Nucleus accumbens (tissue), 56 donors: ENCODE results near the gene GZMB.
"Not testable (repeated sequence)": the region's sequence is repeated elsewhere in the genome, so short reads cannot be mapped to it uniquely, and the experiment has no call there.

Source experiments
- DNase-seq, 56 donors: peaks; one replicate each; lab custom pipeline; 2025; lab: John Stamatoyannopoulos, UW

The GZMB gene

GRCh38 chr14:24632336-24632735 lies 1.7 kb downstream of the GZMB start:
- peak in 1 of 56 donors; percentile 10 for DNase-seq

DNA sequence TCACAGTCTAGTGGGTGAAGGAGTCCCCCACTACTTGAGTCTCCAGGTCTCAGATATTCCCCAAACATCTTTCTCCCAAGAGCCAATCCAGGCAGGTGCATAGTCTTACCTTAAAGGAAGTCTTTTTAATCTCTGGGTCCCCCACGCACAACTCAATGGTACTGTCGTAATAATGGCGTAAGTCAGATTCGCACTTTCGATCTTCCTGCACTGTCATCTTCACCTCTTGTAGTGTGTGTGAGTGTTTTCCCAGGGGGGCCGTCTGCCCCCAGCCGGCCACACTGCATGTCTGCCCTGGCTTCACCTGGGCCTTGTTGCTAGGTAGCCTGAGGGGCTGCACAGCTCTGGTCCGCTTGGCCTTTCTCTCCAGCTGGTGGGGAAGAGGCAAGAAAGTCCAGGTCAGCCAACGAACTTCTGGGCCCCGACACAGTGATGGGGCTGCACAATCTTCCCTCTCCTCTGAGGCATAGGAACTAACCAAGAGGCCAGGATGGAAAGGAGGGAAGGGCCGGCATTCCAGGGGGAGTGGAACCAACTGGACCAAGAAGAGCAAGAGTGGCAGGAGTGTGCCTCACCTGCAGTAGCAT lies 2.1 kb downstream of the GZMB start:
- DNase-seq: peak in 1 of 56 donors; percentile 32

- no peak for DNase-seq
These were observed 3.0 kb downstream of the GZMB start for GRCh38 chr14:24630872-24631477.

GRCh38 chr14:24630087-24630871 lies 3.7 kb downstream of the GZMB start:
- no peak for DNase-seq

GRCh38 chr14:24629521-24629920 lies 4.5 kb downstream of the GZMB start:
- no peak for DNase-seq

DNA sequence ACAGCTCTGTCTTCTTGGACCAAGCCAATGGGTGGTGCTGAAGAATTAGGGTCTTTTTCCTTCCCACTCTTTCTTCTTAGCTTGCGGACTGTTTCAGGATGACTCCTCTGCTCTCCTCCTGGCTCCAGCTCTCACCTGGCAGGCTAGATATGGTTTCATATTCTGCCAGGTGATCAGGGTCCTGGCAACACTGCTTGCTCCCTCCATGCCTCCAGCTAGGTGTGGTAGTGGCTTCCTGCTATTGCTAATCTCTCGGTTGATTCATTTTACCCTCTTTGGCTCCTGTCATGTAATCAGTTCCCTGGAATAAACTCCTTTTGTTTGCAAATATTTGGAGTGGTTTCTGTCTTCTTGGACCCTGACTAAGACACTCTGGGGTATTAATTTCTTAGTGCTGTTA lies 20.2 kb downstream of the GZMB start:
- DNase-seq: no peak

DNA sequence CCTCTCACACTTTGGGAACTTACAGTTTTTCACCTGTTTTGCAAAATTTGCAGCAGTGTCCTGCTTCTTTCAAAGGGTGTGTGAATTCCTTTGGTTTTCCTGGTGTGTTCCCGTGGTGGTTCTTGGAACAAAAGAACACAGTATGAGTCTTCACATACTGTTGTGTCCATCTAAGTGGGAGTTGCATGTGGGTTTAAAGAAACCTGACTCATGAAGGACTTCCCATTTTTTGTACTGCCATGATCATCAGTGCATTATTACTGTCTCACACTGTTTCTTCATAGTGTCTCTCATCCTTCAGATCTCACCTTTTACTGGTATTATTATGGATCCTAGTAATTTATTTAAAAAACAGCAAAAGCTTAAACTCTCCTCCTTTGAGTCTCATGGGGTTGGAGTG lies 20.7 kb downstream of the GZMB start:
- DNase-seq: no peak

DNA sequence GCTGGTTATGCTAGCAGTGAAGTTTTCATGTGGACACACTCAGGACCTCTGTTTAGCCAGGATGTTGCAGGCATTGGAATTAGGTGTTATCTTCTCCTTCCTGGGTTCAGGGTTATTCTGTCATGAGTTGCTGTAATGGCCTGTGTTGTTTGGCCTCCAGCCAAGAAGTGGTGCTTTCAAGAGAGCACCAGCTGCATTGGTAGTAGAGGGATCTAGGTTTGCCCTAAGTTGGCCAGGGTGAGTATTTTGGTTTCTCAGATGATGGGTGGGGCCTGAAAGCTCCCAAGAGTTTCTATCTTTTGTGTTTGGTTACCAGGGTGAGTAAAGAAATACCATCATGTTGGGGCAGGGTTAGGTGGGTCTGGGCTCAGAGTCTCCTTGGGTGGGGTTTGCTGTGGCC lies 21.8 kb downstream of the GZMB start:
- no peak for DNase-seq

DNA sequence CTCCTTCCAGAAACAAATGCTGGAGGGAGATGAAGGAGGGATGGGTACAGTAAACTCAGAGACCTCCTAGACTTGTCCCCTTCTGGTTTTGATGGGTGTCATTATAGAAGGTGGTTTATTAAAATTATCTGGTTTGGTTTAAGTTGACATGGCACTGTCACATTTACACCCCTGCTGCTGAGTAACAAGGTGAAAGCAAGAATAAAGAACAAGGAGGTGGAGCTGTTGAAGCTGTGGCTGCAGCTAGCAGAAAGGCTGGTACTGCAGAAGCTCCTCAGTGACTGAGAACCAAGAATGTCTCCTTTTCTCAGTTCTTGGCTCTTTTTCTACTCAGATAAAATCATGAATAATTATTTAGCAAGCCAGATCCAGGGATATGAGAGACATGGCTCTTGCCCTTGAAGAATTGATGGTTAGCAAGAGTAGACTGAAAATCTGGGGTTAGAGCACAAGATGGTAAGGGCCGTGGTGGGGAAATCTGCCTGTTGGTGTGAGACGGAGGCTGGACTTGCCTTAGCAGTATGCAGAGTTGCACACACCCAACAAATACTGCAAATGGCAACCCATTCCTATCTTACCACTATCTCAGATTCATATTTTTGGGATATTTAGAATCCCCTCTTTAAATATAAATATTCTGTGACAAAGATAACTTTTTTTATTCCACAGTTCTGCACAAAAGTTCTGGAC lies 24.2 kb downstream of the GZMB start, which contains the start of gene GZMH:
GZMH (minus strand) TSS at position 31 of the 690 bp plus-strand sequence. CDS start 72 bp downstream, outside the sequence.
- no peak for DNase-seq

DNA sequence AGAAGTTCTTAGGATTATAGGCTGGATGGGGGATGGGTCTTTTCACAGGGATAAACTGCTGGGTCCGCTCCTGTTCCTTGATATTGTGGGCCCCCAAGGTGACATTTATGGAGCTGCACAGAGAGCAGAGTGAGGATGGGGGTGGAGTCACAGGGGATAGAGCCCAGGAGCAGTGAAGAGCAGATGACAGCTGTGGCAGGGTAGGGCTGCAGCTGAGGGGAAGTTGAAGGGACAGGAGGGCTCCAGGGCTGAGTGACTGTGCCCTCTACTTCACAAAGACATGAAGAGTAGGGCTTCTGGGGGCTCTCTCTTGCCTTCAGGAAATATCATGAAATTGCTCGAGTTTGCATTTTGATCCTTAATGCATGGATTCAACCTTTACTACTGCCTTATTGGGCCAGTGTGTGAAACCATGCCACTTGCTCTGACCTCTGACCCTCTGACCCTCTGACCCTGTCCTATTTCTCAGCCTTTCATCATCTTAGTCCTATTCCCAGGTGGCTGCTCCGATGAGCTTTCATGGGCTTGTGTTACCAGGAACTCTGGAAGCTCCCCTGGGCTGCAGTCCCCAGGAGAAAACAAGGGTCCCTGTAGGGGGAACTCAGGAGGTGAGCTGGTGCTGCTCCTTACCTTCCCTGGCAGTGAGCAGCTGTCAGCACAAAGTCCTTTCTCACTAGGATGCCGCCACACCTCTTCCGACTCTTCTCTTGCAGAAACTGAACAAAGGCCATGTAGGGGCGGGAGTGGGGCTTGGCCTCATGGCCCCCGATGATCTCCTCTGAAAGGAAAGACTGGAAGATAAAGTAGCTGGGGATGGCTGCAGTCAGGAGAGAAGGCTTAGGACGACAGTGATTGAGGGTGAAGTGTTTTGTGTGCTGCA lies 26.1 kb downstream of the GZMB start:
- DNase-seq: no peak

- no peak for DNase-seq
These were observed 26.9 kb downstream of the GZMB start for GRCh38 chr14:24607081-24607480.

- DNase-seq: no peak
These were observed 27.7 kb downstream of the GZMB start for GRCh38 chr14:24606297-24606696.

GRCh38 chr14:24605435-24606190 lies 28.4 kb downstream of the GZMB start:
- peak in 1 of 56 donors; percentile 1 for DNase-seq

- DNase-seq: no peak
These were observed 36.6 kb downstream of the GZMB start for GRCh38 chr14:24597403-24597802.

DNA sequence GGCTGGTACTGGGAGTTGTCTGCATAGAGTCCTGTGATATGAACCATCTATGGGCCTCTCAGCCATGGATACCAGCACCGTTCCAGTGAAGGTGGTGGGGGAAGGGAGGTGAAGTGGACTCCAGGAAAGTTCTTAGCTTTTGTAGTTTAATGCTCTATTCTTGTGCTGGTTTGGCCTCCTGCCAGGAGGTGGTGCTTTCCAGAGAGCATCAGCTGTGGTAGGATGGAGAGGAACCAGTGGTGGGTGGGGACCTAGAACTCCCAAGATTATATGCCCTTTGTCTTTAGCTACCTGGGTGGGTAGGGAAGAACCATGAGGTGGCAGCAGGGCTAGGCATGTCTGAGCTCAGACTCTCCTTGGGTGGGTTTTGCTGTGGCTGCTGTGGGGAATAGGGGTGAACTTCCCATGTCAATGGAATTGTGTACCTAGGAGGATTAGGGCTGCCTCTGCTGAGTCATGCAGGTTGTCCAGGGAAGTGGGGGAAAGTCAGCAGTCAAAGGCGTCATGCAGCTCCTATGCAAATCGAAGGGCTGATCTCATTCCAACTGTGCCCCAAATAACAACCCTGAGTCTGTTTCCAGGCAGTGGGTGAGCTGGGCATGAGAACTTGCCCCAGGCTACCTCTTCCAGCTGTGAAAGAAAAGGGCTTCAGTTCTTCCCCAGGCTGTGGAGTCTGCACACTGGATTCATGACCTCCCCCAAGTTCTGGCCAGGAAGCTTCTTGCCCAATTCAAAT lies 38.7 kb downstream of the GZMB start:
- DNase-seq: no peak

GRCh38 chr14:24591004-24591403 lies 43.0 kb downstream of the GZMB start:
- DNase-seq: not testable (repeated sequence)

GRCh38 chr14:24584402-24584801 lies 49.6 kb downstream of the GZMB start:
- not testable (repeated sequence) for DNase-seq
